Tibial artery (tissue), 4 donors: ENCODE data around the gene TRPM2.
"Not testable (repeated sequence)": the region's sequence is repeated elsewhere in the genome, so short reads cannot be mapped to it uniquely, and the experiment has no call there.

Experiments
- DNase-seq, 2 donors: peaks; one replicate each; pipeline ENCODE4 v3.0.0-alpha.2; 2019
- H3K27ac ChIP-seq, 2 donors: fragments of 200-600 bp; sonication (generic) in 1 of 2; 1 replicate in 1 of 2; 2 replicates in 1 of 2; pipeline ENCODE4 v1.5.1; 2018 to 2019; ENCODE audit warnings: mild to moderate bottlenecking in 1 of 2
- H3K27me3 ChIP-seq, 2 donors: fragments of 200-600 bp; sonication (generic) in 1 of 2; one replicate each; pipeline versions ENCODE4 v1.5.1 to v1.6.0; 2016 to 2019
- H3K36me3 ChIP-seq, 3 donors: fragments of 200-600 bp; sonication (generic) in 2 of 3; one replicate each; pipeline ENCODE4 v1.5.1; 2016 to 2019; ENCODE audit warnings: mild to moderate bottlenecking in 2 of 3
- H3K4me1 ChIP-seq, 4 donors: fragments of 200-600 bp; sonication (generic) in 2 of 4; 1 replicate in 3 of 4; 2 replicates in 1 of 4; pipeline ENCODE4 v1.5.1; 2016 to 2019
- H3K4me3 ChIP-seq, 2 donors: fragments of 200-600 bp; sonication (generic) in 1 of 2; 1 replicate in 1 of 2; 2 replicates in 1 of 2; pipeline ENCODE4 v1.5.1; 2018 to 2019; ENCODE audit warnings: mild to moderate bottlenecking in 2 of 2
- H3K9me3 ChIP-seq, 3 donors: fragments of 200-600 bp; sonication (generic) in 1 of 3; one replicate each; pipeline ENCODE4 v1.5.1; 2016 to 2019
- intact Hi-C: fragments of 100-400 bp; cut with DNase I; formaldehyde crosslinking; loops from one replicate; pipeline ENCODE4 v1.15.0; 2023; ENCODE audit warnings: low total_unique reads
- TF ChIP-seq, protein P1 (sequence below), 2 experiments: fragments of 200-600 bp in 1 of 2; fragments of 450-650 bp in 1 of 2; IDR thresholded peaks; one replicate each; pipeline ENCODE4 v1.5.1; 2017 to 2019; ENCODE audit warnings: antibody characterized with exemption in 2 of 2, mild to moderate bottlenecking in 1 of 2, moderate library complexity in 1 of 2

TRPM2 gene

DNA sequence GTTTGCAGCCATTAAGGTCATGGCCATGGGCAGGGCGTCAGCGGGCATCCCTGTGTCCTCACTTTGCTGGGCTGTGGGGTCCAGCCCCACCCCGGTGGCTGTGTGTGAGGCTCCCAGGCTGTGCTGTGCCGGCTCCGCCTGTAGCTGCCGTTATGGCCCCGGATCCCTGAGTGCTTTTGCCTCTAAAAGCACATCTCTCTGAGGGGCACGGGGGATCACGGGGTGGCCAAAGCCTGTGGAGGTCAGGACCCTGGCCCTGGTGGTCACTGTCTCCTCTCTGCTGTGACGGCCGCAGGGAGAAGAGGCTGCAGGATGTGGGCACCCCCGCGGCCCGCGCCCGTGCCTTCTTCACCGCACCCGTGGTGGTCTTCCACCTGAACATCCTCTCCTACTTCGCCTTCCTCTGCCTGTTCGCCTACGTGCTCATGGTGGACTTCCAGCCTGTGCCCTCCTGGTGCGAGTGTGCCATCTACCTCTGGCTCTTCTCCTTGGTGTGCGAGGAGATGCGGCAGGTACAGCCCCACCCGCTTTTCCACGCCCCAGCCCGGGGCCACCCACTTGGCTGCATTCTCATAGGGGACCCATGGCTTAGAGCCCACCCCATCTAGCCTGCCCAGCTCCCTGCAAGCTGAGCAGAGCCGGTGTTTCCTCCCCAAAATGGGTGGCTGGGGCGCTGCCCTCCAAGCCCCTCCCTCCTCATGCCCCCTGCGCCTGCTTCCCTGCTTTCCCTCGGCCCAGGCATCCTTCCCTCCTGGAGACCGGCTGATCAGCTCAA is 48.2 kb downstream of the TRPM2 start:
- H3K9me3 ChIP-seq: no peaks in the 10 kb centered on the region
- TF ChIP-seq, protein P1, sequence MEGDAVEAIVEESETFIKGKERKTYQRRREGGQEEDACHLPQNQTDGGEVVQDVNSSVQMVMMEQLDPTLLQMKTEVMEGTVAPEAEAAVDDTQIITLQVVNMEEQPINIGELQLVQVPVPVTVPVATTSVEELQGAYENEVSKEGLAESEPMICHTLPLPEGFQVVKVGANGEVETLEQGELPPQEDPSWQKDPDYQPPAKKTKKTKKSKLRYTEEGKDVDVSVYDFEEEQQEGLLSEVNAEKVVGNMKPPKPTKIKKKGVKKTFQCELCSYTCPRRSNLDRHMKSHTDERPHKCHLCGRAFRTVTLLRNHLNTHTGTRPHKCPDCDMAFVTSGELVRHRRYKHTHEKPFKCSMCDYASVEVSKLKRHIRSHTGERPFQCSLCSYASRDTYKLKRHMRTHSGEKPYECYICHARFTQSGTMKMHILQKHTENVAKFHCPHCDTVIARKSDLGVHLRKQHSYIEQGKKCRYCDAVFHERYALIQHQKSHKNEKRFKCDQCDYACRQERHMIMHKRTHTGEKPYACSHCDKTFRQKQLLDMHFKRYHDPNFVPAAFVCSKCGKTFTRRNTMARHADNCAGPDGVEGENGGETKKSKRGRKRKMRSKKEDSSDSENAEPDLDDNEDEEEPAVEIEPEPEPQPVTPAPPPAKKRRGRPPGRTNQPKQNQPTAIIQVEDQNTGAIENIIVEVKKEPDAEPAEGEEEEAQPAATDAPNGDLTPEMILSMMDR (IDR thresholded peaks at IDR 0.05): no peak
- no peaks in the 10 kb centered on the region for H3K4me1 ChIP-seq
- DNase-seq: no peak
- no peak overlapping the region for H3K4me3 ChIP-seq
- intact Hi-C loops: no loop called here
- peaks cover 0 to 12% of the 10 kb centered on the region in 2 donors for H3K27me3 ChIP-seq
- no peak overlapping the region for H3K27ac ChIP-seq
- H3K36me3 ChIP-seq: no peaks in the 10 kb centered on the region

- DNase-seq: no peak
- H3K4me3 ChIP-seq: no peak overlapping the region
- intact Hi-C loops: no loop called here
- H3K27ac ChIP-seq: no peak overlapping the region
- H3K4me1 ChIP-seq: no peaks in the 10 kb centered on the region
- H3K9me3 ChIP-seq: no peaks in the 10 kb centered on the region
- H3K36me3 ChIP-seq: no peaks in the 10 kb centered on the region
- H3K27me3 ChIP-seq: peaks cover 0 to 12% of the 10 kb centered on the region in 2 donors
- TF ChIP-seq, protein P1 (IDR thresholded peaks at IDR 0.05): no peak
These were observed 49.1 kb downstream of the TRPM2 start for GRCh38 chr21:44402323-44403105.

GRCh38 chr21:44403106-44404020 is 49.9 kb downstream of the TRPM2 start:
- H3K9me3 ChIP-seq: no peaks in the 10 kb centered on the region
- TF ChIP-seq, protein P1 (IDR thresholded peaks at IDR 0.05): no peak
- intact Hi-C loops: no loop called here
- H3K4me3 ChIP-seq: no peak overlapping the region
- H3K27ac ChIP-seq: no peak overlapping the region
- no peak for DNase-seq
- H3K27me3 ChIP-seq: peaks cover 0 to 12% of the 10 kb centered on the region in 2 donors
- H3K36me3 ChIP-seq: no peaks in the 10 kb centered on the region
- H3K4me1 ChIP-seq: no peaks in the 10 kb centered on the region

- H3K27me3 ChIP-seq, H3K4me1 ChIP-seq, H3K9me3 ChIP-seq, DNase-seq, intact Hi-C loops, H3K27ac ChIP-seq, H3K36me3 ChIP-seq, H3K4me3 ChIP-seq: not testable (repeated sequence)
These were observed 51.1 kb downstream of the TRPM2 start for GRCh38 chr21:44404482-44404881.

DNA sequence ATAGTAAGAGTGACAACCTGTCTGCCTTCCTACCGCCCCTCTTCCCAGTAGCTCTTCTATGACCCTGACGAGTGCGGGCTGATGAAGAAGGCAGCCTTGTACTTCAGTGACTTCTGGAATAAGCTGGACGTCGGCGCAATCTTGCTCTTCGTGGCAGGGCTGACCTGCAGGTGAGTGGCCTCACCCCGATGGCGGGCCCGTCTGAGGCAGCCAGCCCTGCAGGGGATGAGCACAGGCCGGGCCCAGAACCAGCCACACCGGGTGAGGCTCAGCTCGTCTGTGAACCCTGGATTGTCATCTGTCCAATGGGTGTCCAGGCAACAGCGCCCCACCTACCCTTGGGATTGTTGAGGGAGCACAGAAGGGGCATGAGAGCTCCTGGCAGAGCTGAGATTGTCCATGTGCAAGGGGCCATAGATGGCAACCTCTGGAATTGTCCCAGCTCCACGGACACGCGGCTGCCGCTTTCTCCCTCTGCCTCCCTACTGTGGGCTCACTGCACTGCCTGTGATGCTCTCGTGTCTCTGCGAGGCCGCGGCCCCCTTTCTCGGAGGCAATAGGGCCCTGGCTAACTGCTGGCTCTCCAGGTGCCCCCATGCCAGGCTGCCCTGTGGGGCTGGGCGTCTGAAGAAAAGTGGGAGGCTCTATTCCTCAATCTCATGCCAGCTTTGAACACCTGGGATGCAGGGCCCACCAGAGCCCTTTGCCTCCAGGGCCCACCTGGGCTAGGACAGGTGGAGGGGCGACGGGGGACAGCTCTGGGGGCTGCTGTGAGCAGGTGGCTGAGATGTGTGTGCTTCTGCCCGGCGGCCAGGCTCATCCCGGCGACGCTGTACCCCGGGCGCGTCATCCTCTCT is 51.9 kb downstream of the TRPM2 start:
- TF ChIP-seq, protein P1 (IDR thresholded peaks at IDR 0.05): no peak
- no peaks in the 10 kb centered on the region for H3K27me3 ChIP-seq
- DNase-seq: no peak
- no peaks in the 10 kb centered on the region for H3K36me3 ChIP-seq
- H3K4me3 ChIP-seq: no peak overlapping the region
- H3K4me1 ChIP-seq: no peaks in the 10 kb centered on the region
- H3K9me3 ChIP-seq: no peaks in the 10 kb centered on the region
- intact Hi-C loops: no loop called here
- no peak overlapping the region for H3K27ac ChIP-seq
